Measurements from ENCODE around the gene SLX9. TPM values are rescaled to one million over a fixed set of nuclear protein-coding genes. Genes with fewer than 3 reads are reported as not detected.

SLX9 gene
- total RNA-seq, 4 donors from 2014 or later: 20.8 to 59.3 (median 27.6) TPM

DNA sequence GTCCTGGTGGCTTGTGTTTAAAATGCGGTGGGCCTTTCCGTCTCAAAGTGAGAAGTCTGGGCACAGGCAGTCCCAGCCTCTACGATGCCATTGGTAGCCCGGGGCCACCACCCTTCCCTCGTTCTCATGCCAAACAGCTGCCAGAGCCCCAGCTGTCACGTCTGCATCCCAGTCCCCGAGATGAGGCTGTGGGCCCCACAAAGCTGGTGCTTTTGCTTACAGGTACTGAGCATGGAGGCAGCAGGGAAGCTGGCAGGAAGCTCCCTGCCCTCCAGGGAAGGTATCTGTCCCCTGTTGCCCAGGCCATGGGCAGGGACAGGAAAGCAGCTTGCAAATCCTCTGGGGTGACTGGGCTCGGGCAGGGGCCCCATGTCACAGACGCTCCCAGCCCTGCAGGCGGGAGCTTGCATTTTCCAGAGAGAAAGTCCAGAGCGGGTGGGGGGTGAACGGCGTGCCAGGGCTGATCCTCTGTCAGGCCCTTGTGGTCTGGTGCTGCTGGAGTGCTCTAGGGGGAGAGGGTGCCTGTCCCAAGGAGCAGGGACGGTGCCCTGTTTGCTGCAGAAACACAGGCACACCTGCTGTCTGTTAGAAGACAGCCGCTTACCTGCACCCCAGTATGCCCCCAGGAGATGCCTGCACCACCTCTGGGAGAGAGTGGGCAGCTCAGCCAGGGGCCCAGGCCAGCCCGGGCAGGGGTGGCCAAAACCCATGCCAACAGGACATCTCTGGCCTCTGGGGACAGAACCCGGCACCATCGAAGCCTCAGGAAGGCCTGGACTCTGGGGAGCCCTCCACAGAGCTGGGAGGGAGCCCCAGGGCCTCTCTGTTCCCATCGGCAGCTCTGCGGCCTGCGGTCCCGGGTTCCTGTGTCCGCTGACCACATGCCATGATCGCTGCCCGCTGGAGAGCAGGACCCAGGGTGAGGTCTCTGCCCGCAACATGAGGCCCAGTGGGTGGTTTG lies 45.9 kb downstream of the SLX9 start:
- intact Hi-C loops (cut with DNase I): no loop called here
- TF ChIP-seq EP300 (IDR thresholded peaks at IDR 0.05) (no peak), POLR2AphosphoS5 (IDR thresholded peaks at IDR 0.05) (no peak), POLR2A (IDR thresholded peaks at IDR 0.05; ENCODE audit: low read depth) (no peak)
- TF ChIP-seq, protein P1, sequence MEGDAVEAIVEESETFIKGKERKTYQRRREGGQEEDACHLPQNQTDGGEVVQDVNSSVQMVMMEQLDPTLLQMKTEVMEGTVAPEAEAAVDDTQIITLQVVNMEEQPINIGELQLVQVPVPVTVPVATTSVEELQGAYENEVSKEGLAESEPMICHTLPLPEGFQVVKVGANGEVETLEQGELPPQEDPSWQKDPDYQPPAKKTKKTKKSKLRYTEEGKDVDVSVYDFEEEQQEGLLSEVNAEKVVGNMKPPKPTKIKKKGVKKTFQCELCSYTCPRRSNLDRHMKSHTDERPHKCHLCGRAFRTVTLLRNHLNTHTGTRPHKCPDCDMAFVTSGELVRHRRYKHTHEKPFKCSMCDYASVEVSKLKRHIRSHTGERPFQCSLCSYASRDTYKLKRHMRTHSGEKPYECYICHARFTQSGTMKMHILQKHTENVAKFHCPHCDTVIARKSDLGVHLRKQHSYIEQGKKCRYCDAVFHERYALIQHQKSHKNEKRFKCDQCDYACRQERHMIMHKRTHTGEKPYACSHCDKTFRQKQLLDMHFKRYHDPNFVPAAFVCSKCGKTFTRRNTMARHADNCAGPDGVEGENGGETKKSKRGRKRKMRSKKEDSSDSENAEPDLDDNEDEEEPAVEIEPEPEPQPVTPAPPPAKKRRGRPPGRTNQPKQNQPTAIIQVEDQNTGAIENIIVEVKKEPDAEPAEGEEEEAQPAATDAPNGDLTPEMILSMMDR (IDR thresholded peaks at IDR 0.05): no peak
- no peaks in the 10 kb centered on the region for H3K9me3 ChIP-seq
- H3K4me3 ChIP-seq: no peak overlapping the region
- H3K27ac ChIP-seq (replicated peaks in 1 of 4): peak overlapping the region in 3 of 4 donors; percentile 57 to 95 (median 92)
- peaks cover 32 to 74% (median 62%) of the 10 kb centered on the region in 4 donors for H3K4me1 ChIP-seq
- 82% methylated on average over 11 of the region's 26 CpGs for WGBS
- no peak for DNase-seq (ENCODE audit: extremely low spot score)
- H3K36me3 ChIP-seq: no peaks in the 10 kb centered on the region
- H3K27me3 ChIP-seq: no peaks in the 10 kb centered on the region

DNA sequence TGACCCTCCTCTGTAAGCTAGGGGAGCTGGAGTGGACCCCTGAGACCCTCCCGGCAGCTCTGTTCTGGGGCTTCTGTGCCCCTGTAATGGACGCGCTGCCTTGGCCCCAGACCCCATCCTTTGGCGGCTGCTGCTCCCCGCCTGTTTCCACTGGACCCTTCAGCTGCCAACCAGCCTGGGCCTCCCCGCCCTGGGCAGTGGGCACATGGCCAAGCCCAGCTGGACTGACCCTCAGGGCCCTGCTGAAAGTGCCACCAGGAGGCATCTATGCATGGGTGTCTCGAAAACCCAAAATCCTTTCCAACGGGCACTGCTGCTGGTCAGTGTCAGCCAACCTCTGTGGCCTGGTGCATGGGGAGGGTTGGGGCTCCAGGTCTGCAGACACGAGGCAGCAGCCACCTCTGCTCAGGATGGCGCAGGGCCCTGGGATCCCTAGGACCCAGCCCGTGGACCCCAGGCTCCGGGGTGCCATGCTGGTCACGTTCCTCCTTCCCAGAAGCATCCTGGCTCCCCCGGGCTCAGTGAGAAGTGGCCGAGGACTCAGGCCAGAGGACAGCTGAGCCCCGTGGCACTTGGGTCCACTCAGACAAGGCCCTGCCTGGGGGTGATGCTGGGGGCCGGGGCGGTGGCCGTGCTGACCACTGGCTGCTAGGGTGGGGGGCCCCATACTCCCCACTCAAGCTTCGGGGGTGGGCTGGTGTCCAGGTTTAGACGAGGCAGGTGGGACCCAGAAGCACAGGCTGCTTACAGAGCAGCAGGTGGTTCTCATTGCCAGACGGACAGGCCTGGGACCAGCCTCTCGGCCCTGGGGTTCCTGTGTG lies 46.9 kb downstream of the SLX9 start:
- Histone ChIP-seq H3K36me3 (no peaks in the 10 kb centered on the region), H3K9me3 (no peaks in the 10 kb centered on the region), H3K4me1 (peaks cover 33 to 84% (median 72%) of the 10 kb centered on the region in 4 donors), H3K4me3 (no peak overlapping the region), H3K27ac (replicated peaks in 1 of 4) (peak overlapping the region in 3 of 4 donors; percentile 57 to 95 (median 92)), H3K27me3 (no peaks in the 10 kb centered on the region)
- TF ChIP-seq POLR2AphosphoS5 (IDR thresholded peaks at IDR 0.05): no peak
- TF ChIP-seq EP300 (IDR thresholded peaks at IDR 0.05): no peak
- TF ChIP-seq, protein P1 (IDR thresholded peaks at IDR 0.05): no peak
- TF ChIP-seq POLR2A (IDR thresholded peaks at IDR 0.05; ENCODE audit: low read depth): no peak
- no peak for DNase-seq (ENCODE audit: extremely low spot score)
- 87% methylated on average over 3 of the region's 23 CpGs for WGBS
- intact Hi-C loops (cut with DNase I): no loop called here

DNA sequence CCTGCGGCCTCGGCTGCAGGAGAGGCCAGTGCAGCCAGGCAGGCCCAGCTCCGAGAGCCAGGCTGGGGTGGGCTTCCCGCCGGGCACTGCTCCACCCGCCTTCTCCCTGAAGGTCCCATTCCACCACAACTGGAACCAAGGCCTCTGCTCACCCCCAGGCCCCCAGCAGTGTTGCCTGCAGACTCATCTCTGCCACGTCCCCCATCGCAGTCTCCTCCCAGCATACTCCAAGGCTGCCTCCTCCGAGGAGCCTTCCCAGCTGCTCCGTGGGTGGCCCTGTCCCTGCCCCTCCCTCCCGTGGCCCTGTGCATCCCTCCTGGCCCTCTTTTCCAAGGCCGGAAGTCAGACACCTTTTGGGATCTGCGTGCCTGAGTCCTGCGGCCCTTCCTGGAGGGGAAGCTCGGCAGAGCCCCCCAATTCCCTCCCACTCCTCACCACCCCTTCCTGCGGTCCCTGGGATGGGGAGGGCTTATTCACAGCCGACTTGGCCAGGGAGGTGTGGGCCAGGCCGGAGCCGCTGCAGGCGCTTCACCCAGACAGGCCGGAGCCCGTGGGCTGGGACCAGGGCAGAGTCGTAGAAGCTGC lies 47.6 kb downstream of the SLX9 start:
- 85% methylated on average over 8 of the region's 23 CpGs for WGBS
- intact Hi-C loops (cut with DNase I): no loop called here
- no peaks in the 10 kb centered on the region for H3K9me3 ChIP-seq

More for the DNA sequence above, 47.6 kb downstream of the SLX9 start:
- H3K4me3 ChIP-seq: no peak overlapping the region
- TF ChIP-seq, protein P1 (IDR thresholded peaks at IDR 0.05): no peak
- TF ChIP-seq POLR2AphosphoS5 (IDR thresholded peaks at IDR 0.05) (no peak), EP300 (IDR thresholded peaks at IDR 0.05) (no peak), POLR2A (IDR thresholded peaks at IDR 0.05; ENCODE audit: low read depth) (no peak)
- H3K27me3 ChIP-seq: no peaks in the 10 kb centered on the region
- peak overlapping the region; percentile 13 to 95 (median 74) for H3K27ac ChIP-seq (replicated peaks in 1 of 4)
- H3K36me3 ChIP-seq: no peaks in the 10 kb centered on the region
- peaks cover 33 to 90% (median 78%) of the 10 kb centered on the region in 4 donors for H3K4me1 ChIP-seq
- no peak for DNase-seq (ENCODE audit: extremely low spot score)

Measured in esophagus muscularis mucosa (tissue), 4 donors.